HEK293 (cell line): ENCODE measurements around the gene BIN1.

Experiments used
- CTCF ChIA-PET: fragments of 350-600 bp; formaldehyde crosslinking; extraction: SDS; loops from one replicate; lab custom pipeline; 2021; ENCODE audit warnings: antibody characterized with exemption; lab: Yijun Ruan, JAX
- POLR2A ChIA-PET: fragments of 300-600 bp; formaldehyde crosslinking; extraction: SDS; loops from one replicate; lab custom pipeline; 2020; ENCODE audit warnings: antibody characterized with exemption, inconsistent platforms; lab: Yijun Ruan, JAX
- H3K27ac ChIP-seq: fragments of 200-500 bp; sonication (Bioruptor generic); 2 replicates; pipeline ENCODE4 v1.5.1; 2014; ENCODE audit warnings: low read depth, low read length, control low read depth, inconsistent platforms; ENCODE audit errors: extremely low read depth
- H3K36me3 ChIP-seq, 2 experiments: fragments of 200-500 bp in 1 of 2; sonication (Bioruptor generic) in 1 of 2; 1 replicate in 1 of 2; 2 replicates in 1 of 2; pipeline ENCODE4 v1.5.1; 2014 to 2017; ENCODE audit warnings: inconsistent platforms in 2 of 2, low read length in 2 of 2; ENCODE audit not compliant: control insufficient read depth in 2 of 2, insufficient read depth in 1 of 2
- H3K4me1 ChIP-seq: fragments of 200-500 bp; sonication (Bioruptor generic); 2 replicates; pipeline ENCODE4 v1.5.1; 2014; ENCODE audit warnings: mild to moderate bottlenecking, low read length, inconsistent platforms; ENCODE audit not compliant: control insufficient read depth, insufficient read depth
- H3K4me3 ChIP-seq: 2 replicates; pipeline ENCODE4 v1.5.1; 2011; ENCODE audit warnings: low read depth, mild to moderate bottlenecking, control low read depth, low read length, moderate library complexity
- H3K9me3 ChIP-seq: fragments of 200-500 bp; sonication (Bioruptor generic); 2 replicates; pipeline ENCODE4 v1.5.1; 2014; ENCODE audit warnings: low read depth, low read length, inconsistent platforms; ENCODE audit not compliant: control insufficient read depth, insufficient read depth
- AEBP2 ChIP-seq: fragments of 450-650 bp; formaldehyde crosslinking; IDR thresholded peaks from 2 replicates; pipeline ENCODE4 v1.5.1; 2016; ENCODE audit warnings: missing biosample characterization, missing genetic modification characterization, borderline replicate concordance
- GLIS1 ChIP-seq: fragments of 450-650 bp; formaldehyde crosslinking; IDR thresholded peaks from 2 replicates; pipeline ENCODE4 v1.5.1; 2016; ENCODE audit warnings: missing biosample characterization, missing genetic modification characterization
- KLF10 ChIP-seq: fragments of 450-650 bp; IDR thresholded peaks from 2 replicates; pipeline ENCODE4 v1.5.1; 2018; ENCODE audit warnings: missing biosample characterization, mild to moderate bottlenecking, missing genetic modification characterization
- PRDM4 ChIP-seq: fragments of 450-650 bp; formaldehyde crosslinking; IDR thresholded peaks from 2 replicates; pipeline ENCODE4 v1.5.1; 2017; ENCODE audit warnings: missing biosample characterization, missing genetic modification characterization
- REST ChIP-seq: fragments of 450-650 bp; formaldehyde crosslinking; IDR thresholded peaks from 2 replicates; pipeline ENCODE4 v1.5.1; 2016; ENCODE audit warnings: missing biosample characterization, missing genetic modification characterization
- TRIM28 ChIP-seq: IDR thresholded peaks from 2 replicates; pipeline ENCODE4 v1.6.1; 2011; ENCODE audit warnings: low read length, control low read depth, borderline replicate concordance
- ZBTB1 ChIP-seq: fragments of 450-650 bp; formaldehyde crosslinking; IDR thresholded peaks from 2 replicates; pipeline ENCODE4 v1.5.1; 2016; ENCODE audit warnings: missing biosample characterization, missing genetic modification characterization
- ZBTB21 ChIP-seq: fragments of 450-650 bp; formaldehyde crosslinking; IDR thresholded peaks from 2 replicates; pipeline ENCODE4 v1.5.1; 2017; ENCODE audit warnings: missing biosample characterization, missing genetic modification characterization
- ZNF157 ChIP-seq: fragments of 450-650 bp; formaldehyde crosslinking; IDR thresholded peaks from 2 replicates; pipeline ENCODE4 v1.5.1; 2016; ENCODE audit warnings: missing biosample characterization, missing genetic modification characterization
- ZNF211 ChIP-seq: fragments of 450-650 bp; formaldehyde crosslinking; IDR thresholded peaks from 2 replicates; pipeline ENCODE4 v1.5.1; 2016; ENCODE audit warnings: low read depth, missing biosample characterization, missing genetic modification characterization
- ZNF292 ChIP-seq: fragments of 450-650 bp; formaldehyde crosslinking; IDR thresholded peaks from 2 replicates; pipeline ENCODE4 v1.5.1; 2016; ENCODE audit warnings: low read depth, missing biosample characterization, missing genetic modification characterization, borderline replicate concordance
- ZNF341 ChIP-seq: fragments of 450-650 bp; formaldehyde crosslinking; IDR thresholded peaks from 2 replicates; pipeline ENCODE4; 2016; ENCODE audit warnings: low read depth, missing biosample characterization, missing genetic modification characterization
- ZNF366 ChIP-seq: fragments of 450-650 bp; formaldehyde crosslinking; conservative IDR thresholded peaks from 2 replicates; pipeline ENCODE4 v1.5.1; 2016; ENCODE audit warnings: missing biosample characterization, missing genetic modification characterization
- ZNF398 ChIP-seq: fragments of 450-650 bp; formaldehyde crosslinking; IDR thresholded peaks from 2 replicates; pipeline ENCODE4 v1.5.1; 2017; ENCODE audit warnings: missing biosample characterization, missing genetic modification characterization
- ZNF488 ChIP-seq: fragments of 450-650 bp; formaldehyde crosslinking; IDR thresholded peaks from 2 replicates; pipeline ENCODE4 v1.5.1; 2016; ENCODE audit warnings: missing biosample characterization, missing genetic modification characterization
- ZNF626 ChIP-seq: fragments of 450-650 bp; sonication (Bioruptor Pico); formaldehyde crosslinking; IDR thresholded peaks from 2 replicates; pipeline ENCODE4 v1.5.1; 2018; ENCODE audit warnings: missing biosample characterization, missing genetic modification characterization, inconsistent platforms
- ZNF645 ChIP-seq: fragments of 450-650 bp; formaldehyde crosslinking; IDR thresholded peaks from 2 replicates; pipeline ENCODE4; 2016; ENCODE audit warnings: missing biosample characterization, missing genetic modification characterization
- ZNF670 ChIP-seq: fragments of 450-650 bp; formaldehyde crosslinking; IDR thresholded peaks from 2 replicates; pipeline ENCODE4 v1.5.1; 2016; ENCODE audit warnings: missing biosample characterization, missing genetic modification characterization, low read depth
- ZNF791 ChIP-seq: fragments of 450-650 bp; formaldehyde crosslinking; IDR thresholded peaks from 2 replicates; pipeline ENCODE4 v1.5.1; 2016; ENCODE audit warnings: missing biosample characterization, missing genetic modification characterization

Gene BIN1

GRCh38 chr2:127056086-127056485 lies 50.9 kb downstream of the BIN1 start:
- H3K4me3 ChIP-seq, result no peak overlapping the region
- H3K36me3 ChIP-seq, result no peaks in the 10 kb centered on the region
- ChIA-PET CTCF (no interaction called here), POLR2A (no interaction called here)
- H3K9me3 ChIP-seq, result no peaks in the 10 kb centered on the region
- TF ChIP-seq ZNF211 (tag by site-specific recombination) (no peak), ZNF157 (tag by site-specific recombination) (no peak), ZNF341 (no peak), TRIM28 (no peak), PRDM4 (tag by site-specific recombination) (no peak), ZNF366 (tag by site-specific recombination) (no peak), KLF10 (tag by site-specific recombination) (no peak), ZNF398 (tag by site-specific recombination) (no peak), ZNF645 (tag by site-specific recombination) (no peak), ZNF488 (tag by site-specific recombination) (no peak), ZNF292 (tag by site-specific recombination) (no peak), ZNF791 (tag by site-specific recombination) (no peak), ZBTB21 (no peak), REST (tag by site-specific recombination) (no peak), GLIS1 (no peak), AEBP2 (tag by site-specific recombination) (no peak), ZBTB1 (no peak), ZNF670 (tag by site-specific recombination) (no peak), ZNF626 (tag by site-specific recombination) (no peak)
- no peak overlapping the region for H3K27ac ChIP-seq
- H3K4me1 ChIP-seq, result no peaks in the 10 kb centered on the region
